Measurements from ENCODE around the gene GMCL2. TPM values are rescaled to one million over a fixed set of nuclear protein-coding genes. Genes with fewer than 3 reads are reported as not detected.

GMCL2 gene
- total RNA-seq, 4 donors from 2014 or later, result not detected

GRCh38 chr5:178180141-178180863, 6.9 kb downstream of the GMCL2 start:
- DNase-seq (ENCODE audit: low spot score) (no peak), ATAC-seq (ENCODE audit: low FRiP score) (no peak)
- no peak for TF ChIP-seq CTCF (IDR thresholded peaks at IDR 0.05)

- no peak for TF ChIP-seq CTCF (IDR thresholded peaks at IDR 0.05)
- ATAC-seq (ENCODE audit: low FRiP score) (no peak), DNase-seq (ENCODE audit: low spot score) (no peak)
Observed at GRCh38 chr5:178177569-178177968, 9.6 kb downstream of the GMCL2 start.

- no peak for TF ChIP-seq CTCF (IDR thresholded peaks at IDR 0.05)
- ATAC-seq (ENCODE audit: low FRiP score) (no peak), DNase-seq (ENCODE audit: low spot score) (no peak)
Observed at GRCh38 chr5:178176791-178177190, 10.4 kb downstream of the GMCL2 start.

GRCh38 chr5:178174456-178174855, 12.7 kb downstream of the GMCL2 start:
- no peak for TF ChIP-seq CTCF (IDR thresholded peaks at IDR 0.05)
- ATAC-seq (ENCODE audit: low FRiP score), result no peak
- DNase-seq (ENCODE audit: low spot score), result no peak

- no peak for TF ChIP-seq CTCF (IDR thresholded peaks at IDR 0.05)
Observed at GRCh38 chr5:178170455-178170854, 16.7 kb downstream of the GMCL2 start.

GRCh38 chr5:178165581-178165980, 21.6 kb downstream of the GMCL2 start:
- ATAC-seq (ENCODE audit: low FRiP score) (no peak), DNase-seq (ENCODE audit: low spot score) (no peak)
- no peak for TF ChIP-seq CTCF (IDR thresholded peaks at IDR 0.05)

More at GRCh38 chr5:178170455-178170854, 16.7 kb downstream of the GMCL2 start:
- no peak for DNase-seq (ENCODE audit: low spot score)
- no peak for ATAC-seq (ENCODE audit: low FRiP score)
